Activated CD8-positive, alpha-beta T cell treated with anti-CD3 and anti-CD28 coated beads for 36 hours (primary cell): ENCODE data around the gene TANK. TPM values are rescaled to one million over a fixed set of nuclear protein-coding genes. Genes with fewer than 3 reads are reported as not detected.

ENCODE experiments used
- ATAC-seq: fragments of 200-7000 bp; cut with Tn5 transposase; one replicate; pipeline ENCODE4 v1.10.0; 2021; ENCODE audit warnings: mild to moderate bottlenecking, moderate library complexity
- CTCF ChIA-PET: fragments of 350-600 bp; sonication (Branson Sonifier 250); formaldehyde crosslinking; loops from one replicate; lab custom pipeline; 2021; ENCODE audit warnings: antibody characterized with exemption; lab: Charles Lee
- POLR2A ChIA-PET: fragments of 350-600 bp; sonication (Branson Sonifier 250); formaldehyde crosslinking; loops from one replicate; lab custom pipeline; 2021; ENCODE audit warnings: antibody characterized with exemption; lab: Charles Lee
- DNase-seq: peaks from one replicate; pipeline ENCODE4 v3.0.0-alpha.2; 2020
- H3K27ac Mint-ChIP-seq: one replicate; pipeline ENCODE4 v1.8.0; 2021; ENCODE audit warnings: mild to moderate bottlenecking, mixed read lengths
- H3K27me3 Mint-ChIP-seq: one replicate; pipeline ENCODE4 v1.8.0; 2021; ENCODE audit warnings: mixed read lengths
- H3K36me3 Mint-ChIP-seq: one replicate; pipeline ENCODE4 v1.8.0; 2021; ENCODE audit warnings: low read depth, mixed read lengths
- H3K4me1 Mint-ChIP-seq: one replicate; pipeline ENCODE4 v1.8.0; 2021; ENCODE audit warnings: low read depth, mixed read lengths
- H3K4me3 Mint-ChIP-seq: one replicate; pipeline ENCODE4 v1.8.0; 2021; ENCODE audit warnings: mild to moderate bottlenecking, moderate library complexity, mixed read lengths
- H3K9me3 Mint-ChIP-seq: one replicate; pipeline ENCODE4 v1.8.0; 2021; ENCODE audit warnings: mixed read lengths
- CTCF ChIP-seq: fragments of 200-600 bp; IDR thresholded peaks from one replicate; pipeline ENCODE4 v1.8.0; 2022; ENCODE audit warnings: antibody characterized with exemption, mild to moderate bottlenecking
- intact Hi-C: fragments of 100-400 bp; cut with micrococcal nuclease; formaldehyde crosslinking; loops from one replicate; pipeline ENCODE4 v1.10.0; 2022
- total RNA-seq, 2 experiments: library from RNA; stranded (reverse); gene quantifications; one replicate each; pipeline ENCODE4 v1.2.3, GENCODE V29; 2021

TANK gene
- total RNA-seq, 2 experiments from 2014 or later = 49.2 to 51.6 TPM

GRCh38 chr2:161122772-161123530 is 37.3 kb upstream of the TANK start:
- CTCF ChIA-PET = interaction anchor here (1.0 to 1.6 kb wide), 2 partner anchors 14 to 59 kb away, joined by 3 to 4 read pairs; no protein-coding TSS in a partner anchor

GRCh38 chr2:161123531-161124030 is 36.6 kb upstream of the TANK start:
- Mint-ChIP-seq H3K36me3 (no peaks in the 10 kb centered on the region), H3K4me3 (no peak overlapping the region), H3K9me3 (no peaks in the 10 kb centered on the region), H3K4me1 (peaks cover 17% of the 10 kb centered on the region), H3K27ac (peak overlapping the region; percentile 2), H3K27me3 (no peaks in the 10 kb centered on the region)
- intact Hi-C loops = no loop called here
- CTCF ChIA-PET = no interaction called here
- DNase-seq (no peak), ATAC-seq (no peak)
- POLR2A ChIA-PET = no interaction called here
- TF ChIP-seq CTCF = no peak

More at GRCh38 chr2:161122772-161123530, 37.3 kb upstream of the TANK start:
- peak overlapping the region; percentile 2 for H3K27ac Mint-ChIP-seq
- peaks cover 16% of the 10 kb centered on the region for H3K4me1 Mint-ChIP-seq
- no peaks in the 10 kb centered on the region for H3K27me3 Mint-ChIP-seq
- no peaks in the 10 kb centered on the region for H3K36me3 Mint-ChIP-seq
- DNase-seq = peak; percentile 43
- H3K9me3 Mint-ChIP-seq = no peaks in the 10 kb centered on the region
- intact Hi-C loops = no loop called here
- no peak overlapping the region for H3K4me3 Mint-ChIP-seq
- TF ChIP-seq CTCF = no peak
- ATAC-seq = peak; percentile 87
- POLR2A ChIA-PET = no interaction called here

- Mint-ChIP-seq H3K9me3 (no peaks in the 10 kb centered on the region), H3K36me3 (no peaks in the 10 kb centered on the region), H3K27ac (no peak overlapping the region), H3K27me3 (peaks cover 3% of the 10 kb centered on the region), H3K4me3 (no peak overlapping the region), H3K4me1 (peaks cover 22% of the 10 kb centered on the region)
- no peak for ATAC-seq
- ChIA-PET POLR2A (interaction anchor here (1.1 kb wide), 1 partner anchor 11 kb away, joined by 3 read pairs; no protein-coding TSS in a partner anchor), CTCF (interaction anchor here (0.9 to 1.1 kb wide), 2 partner anchors 11 kb away, joined by 3 read pairs; no protein-coding TSS in a partner anchor)
- TF ChIP-seq CTCF = no peak
- intact Hi-C loops = no loop called here
- no peak for DNase-seq
Observed at GRCh38 chr2:161124201-161124600, 36.0 kb upstream of the TANK start.

GRCh38 chr2:161128885-161129284 is 31.3 kb upstream of the TANK start:
- POLR2A ChIA-PET = no interaction called here
- DNase-seq (no peak), ATAC-seq (no peak)
- no peak for TF ChIP-seq CTCF
- no peak overlapping the region for H3K4me3 Mint-ChIP-seq
- CTCF ChIA-PET = interaction anchor here (1.2 kb wide), 1 partner anchor 65 kb away, joined by 4 read pairs; no protein-coding TSS in a partner anchor
- peaks cover 12% of the 10 kb centered on the region for H3K4me1 Mint-ChIP-seq
- H3K36me3 Mint-ChIP-seq = no peaks in the 10 kb centered on the region
- no peak overlapping the region for H3K27ac Mint-ChIP-seq
- intact Hi-C loops = no loop called here
- peaks cover 5% of the 10 kb centered on the region for H3K9me3 Mint-ChIP-seq
- H3K27me3 Mint-ChIP-seq = peaks cover 3% of the 10 kb centered on the region

- intact Hi-C loops = no loop called here
- H3K4me1 Mint-ChIP-seq = peaks cover 17% of the 10 kb centered on the region
- ATAC-seq = no peak
- no peak for TF ChIP-seq CTCF
- ChIA-PET POLR2A (no interaction called here), CTCF (no interaction called here)
- H3K36me3 Mint-ChIP-seq = no peaks in the 10 kb centered on the region
- no peak overlapping the region for H3K4me3 Mint-ChIP-seq
- H3K27ac Mint-ChIP-seq = no peak overlapping the region
- peaks cover 5% of the 10 kb centered on the region for H3K9me3 Mint-ChIP-seq
- peak; percentile 19 for DNase-seq
- H3K27me3 Mint-ChIP-seq = peaks cover 3% of the 10 kb centered on the region
Observed at GRCh38 chr2:161130354-161130753, 29.9 kb upstream of the TANK start.
